ENCODE results near the gene GAL3ST3.

Gene GAL3ST3

GRCh38 chr11:66069715-66070603 is 21.0 kb upstream of the GAL3ST3 start, which contains the start of gene PACS1:
PACS1 (plus strand) TSS chr11:66070272; CDS start chr11:66070487, 215 bp downstream.
- in situ Hi-C loops (cut with MboI; ENCODE audit: low sequenced_read_pairs), result no loop called here

DNA sequence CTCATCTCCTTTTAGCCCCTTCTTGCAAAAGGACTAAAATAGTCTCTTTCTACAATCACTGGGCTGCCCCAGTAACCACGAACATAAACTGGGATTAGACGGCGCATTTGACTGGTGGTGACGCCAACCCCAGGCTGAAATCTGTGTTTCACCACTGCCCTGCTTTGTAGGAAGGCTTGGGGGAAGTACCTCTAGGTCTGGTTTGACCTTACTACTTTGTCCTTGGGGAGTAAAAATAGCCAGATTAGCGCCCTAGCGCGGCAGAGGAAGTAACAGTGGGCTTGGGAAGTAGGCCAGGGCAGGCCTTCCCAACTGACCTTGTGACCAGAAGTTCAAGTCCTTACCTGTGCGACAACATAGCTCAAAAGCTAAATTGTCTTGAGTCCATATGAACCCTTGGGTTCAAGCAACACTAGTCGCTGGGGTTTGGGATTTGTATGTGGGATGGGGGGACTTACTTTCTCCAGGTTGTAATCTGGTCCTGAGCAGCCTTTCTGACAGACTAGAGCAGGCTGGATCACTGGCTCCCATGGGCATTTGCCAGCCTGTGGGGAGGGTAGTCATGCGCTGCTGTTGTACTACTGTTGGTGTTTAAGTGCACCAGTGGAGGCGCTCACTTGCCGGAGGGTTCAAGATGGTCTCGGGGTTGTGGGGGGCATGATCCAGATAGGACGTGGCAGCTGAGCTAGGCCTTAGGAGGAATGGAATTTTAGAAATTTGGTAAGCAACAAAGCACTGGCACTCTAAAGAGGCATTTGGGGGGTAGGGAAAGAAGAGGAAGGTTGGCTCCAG is 20.2 kb upstream of the GAL3ST3 start:
- in situ Hi-C loops (cut with MboI; ENCODE audit: low sequenced_read_pairs), result no loop called here

- in situ Hi-C loops (cut with MboI; ENCODE audit: low sequenced_read_pairs), result no loop called here
Observed at GRCh38 chr11:66068154-66068821, 19.3 kb upstream of the GAL3ST3 start.

- in situ Hi-C loops (cut with MboI; ENCODE audit: low sequenced_read_pairs), result no loop called here
Observed at GRCh38 chr11:66067640-66068039, 18.7 kb upstream of the GAL3ST3 start.

DNA sequence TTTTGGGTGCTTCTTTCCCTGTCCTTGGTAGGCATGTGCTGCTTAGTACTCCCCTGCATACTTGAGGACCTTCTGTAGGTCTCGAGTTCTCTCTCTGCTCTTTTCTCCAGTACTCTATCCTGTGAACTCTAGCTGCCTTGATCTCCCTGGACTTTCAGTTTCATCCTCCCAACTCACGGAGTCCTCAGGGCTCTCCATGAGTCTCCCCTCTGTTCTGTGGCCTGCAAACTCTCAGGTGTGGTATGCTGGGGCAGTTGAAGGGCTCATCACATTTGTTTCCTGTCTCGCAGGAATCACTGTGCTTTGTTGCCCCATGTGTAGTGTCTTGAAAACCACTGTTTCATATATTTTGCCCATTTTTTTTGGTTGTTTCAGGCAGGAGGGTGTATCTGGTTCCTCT is 17.8 kb upstream of the GAL3ST3 start:
- in situ Hi-C loops (cut with MboI; ENCODE audit: low sequenced_read_pairs), result no loop called here

DNA sequence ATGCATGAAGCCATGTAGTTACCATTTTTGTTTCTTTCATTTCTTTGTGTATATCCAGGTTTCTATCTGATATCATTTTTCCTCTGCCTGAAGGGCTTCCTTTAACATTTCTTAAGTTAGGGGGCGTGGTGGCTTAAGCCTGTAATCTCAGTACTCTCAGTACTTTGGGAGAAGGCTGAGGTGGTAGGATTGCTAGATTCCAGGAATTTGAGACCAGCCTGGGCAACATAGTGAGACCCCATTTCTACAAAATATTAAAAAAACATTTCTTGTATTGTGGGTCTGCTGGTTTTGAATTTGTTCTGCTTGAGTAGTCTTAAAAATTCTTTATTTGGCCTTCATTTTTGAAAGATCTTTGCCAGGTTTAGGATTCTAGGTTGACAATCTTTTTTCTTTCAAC is 15.6 kb upstream of the GAL3ST3 start:
- in situ Hi-C loops (cut with MboI; ENCODE audit: low sequenced_read_pairs), result no loop called here

GRCh38 chr11:66063900-66064299 is 14.9 kb upstream of the GAL3ST3 start:
- in situ Hi-C loops (cut with MboI; ENCODE audit: low sequenced_read_pairs), result no loop called here

- in situ Hi-C loops (cut with MboI; ENCODE audit: low sequenced_read_pairs), result no loop called here
Observed at GRCh38 chr11:66062408-66062807, 13.4 kb upstream of the GAL3ST3 start.

GRCh38 chr11:66061268-66061667 is 12.3 kb upstream of the GAL3ST3 start:
- in situ Hi-C loops (cut with MboI; ENCODE audit: low sequenced_read_pairs), result no loop called here

DNA sequence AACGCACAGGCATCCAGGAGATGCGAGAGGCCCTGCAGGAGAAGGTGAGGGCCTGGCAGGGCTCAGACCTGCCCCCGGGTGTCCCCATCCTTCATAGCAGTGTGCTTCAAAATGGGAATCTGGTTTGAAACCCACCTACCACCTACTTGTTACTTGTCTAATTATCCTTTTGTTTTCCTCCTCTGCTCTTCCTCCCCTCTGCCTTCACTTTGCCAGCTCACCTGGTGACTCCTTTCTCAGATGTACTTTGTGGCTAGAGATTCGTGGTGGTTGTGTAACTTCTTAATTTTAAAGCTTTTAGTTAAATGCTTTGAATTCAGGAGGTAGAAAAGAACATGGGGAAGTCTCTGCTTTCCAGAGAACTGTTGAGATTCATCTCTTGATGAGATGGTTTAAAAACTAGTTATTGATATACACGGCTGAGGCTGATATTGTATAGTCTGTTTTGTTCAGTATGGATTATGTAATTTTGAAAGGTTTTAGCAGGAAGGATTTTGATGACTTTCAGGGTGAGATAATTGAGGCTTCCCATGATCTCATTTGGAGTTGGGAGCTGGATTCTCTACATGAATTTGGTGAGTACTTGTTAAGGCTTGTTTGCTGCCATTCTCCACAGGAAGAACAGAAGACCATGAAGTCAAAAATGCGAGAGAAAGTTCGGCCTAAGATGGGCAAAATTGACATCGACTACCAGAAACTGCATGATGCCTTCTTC is 11.2 kb upstream of the GAL3ST3 start:
- in situ Hi-C loops (cut with MboI; ENCODE audit: low sequenced_read_pairs), result no loop called here

- in situ Hi-C loops (cut with MboI; ENCODE audit: low sequenced_read_pairs), result no loop called here
Observed at GRCh38 chr11:66056501-66056900, 7.5 kb upstream of the GAL3ST3 start.

- in situ Hi-C loops (cut with MboI; ENCODE audit: low sequenced_read_pairs), result no loop called here
Observed at GRCh38 chr11:66055021-66055420, 6.1 kb upstream of the GAL3ST3 start.

DNA sequence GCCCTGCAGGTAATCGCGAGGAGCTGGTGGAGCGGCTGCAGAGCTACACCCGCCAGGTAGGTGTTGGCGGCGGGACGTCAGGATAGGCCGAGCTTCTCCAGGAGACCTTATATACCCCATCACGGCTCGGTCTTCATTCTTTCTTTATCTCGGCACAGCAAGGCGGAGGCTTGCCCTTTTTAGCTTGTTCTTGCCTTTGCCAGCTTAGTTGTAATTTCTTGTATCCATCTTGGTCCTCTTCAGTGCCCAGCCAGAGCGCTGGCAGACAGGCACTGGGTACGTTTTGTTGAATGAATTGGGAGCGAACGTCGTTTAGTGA is 3.7 kb upstream of the GAL3ST3 start:
- in situ Hi-C loops (cut with MboI; ENCODE audit: low sequenced_read_pairs), result no loop called here

DNA sequence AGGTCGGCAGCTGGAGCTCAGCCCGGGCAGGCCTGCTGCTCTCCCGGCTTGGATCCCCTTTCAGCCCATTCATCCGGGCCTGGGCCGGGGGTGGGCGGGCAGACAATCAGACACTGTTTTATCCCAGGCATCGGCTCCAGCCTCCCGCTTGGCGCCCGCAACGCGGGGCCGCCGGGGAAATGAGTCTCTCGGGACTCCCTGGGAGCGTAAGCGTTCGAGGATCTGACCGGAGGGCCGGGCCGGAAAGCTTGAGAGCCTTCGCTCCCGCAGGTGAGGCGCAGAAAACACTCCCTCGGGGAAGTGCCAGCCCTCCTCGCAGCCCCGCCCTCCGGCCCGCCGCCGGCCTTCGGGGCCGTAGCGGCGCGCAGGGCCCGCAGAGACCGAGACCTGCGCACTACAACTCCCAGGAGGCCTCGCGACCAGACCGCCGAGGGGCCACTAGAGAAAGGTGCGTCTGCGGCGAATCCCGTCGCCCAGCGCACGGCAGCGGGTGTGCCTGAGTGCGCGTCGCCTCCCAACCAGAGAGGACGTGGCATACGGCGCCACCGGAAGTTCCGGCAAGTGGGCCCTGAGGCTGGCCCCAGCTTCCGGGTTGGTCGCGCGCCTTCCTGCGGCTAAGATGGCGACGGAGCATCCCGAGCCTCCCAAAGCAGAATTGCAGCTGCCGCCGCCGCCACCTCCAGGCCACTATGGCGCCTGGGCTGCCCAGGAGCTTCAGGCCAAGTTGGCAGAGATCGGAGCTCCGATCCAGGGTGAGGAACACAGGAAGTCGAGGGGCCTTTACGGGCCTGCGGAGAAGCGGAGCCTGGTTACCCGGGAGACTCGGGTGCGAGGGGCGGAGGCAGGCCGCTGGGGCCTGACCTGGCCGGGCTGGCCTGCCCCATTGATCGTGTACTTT is 3.1 kb upstream of the GAL3ST3 start, which contains the start of gene SF3B2:
TSS of gene SF3B2 (plus strand) at position 599 of the 898 bp plus-strand sequence. CDS start at position 620, 21 bp downstream.
- in situ Hi-C loops (cut with MboI; ENCODE audit: low sequenced_read_pairs), result no loop called here

- in situ Hi-C loops (cut with MboI; ENCODE audit: low sequenced_read_pairs), result no loop called here
Observed at GRCh38 chr11:66051371-66051765, 2.4 kb upstream of the GAL3ST3 start.

DNA sequence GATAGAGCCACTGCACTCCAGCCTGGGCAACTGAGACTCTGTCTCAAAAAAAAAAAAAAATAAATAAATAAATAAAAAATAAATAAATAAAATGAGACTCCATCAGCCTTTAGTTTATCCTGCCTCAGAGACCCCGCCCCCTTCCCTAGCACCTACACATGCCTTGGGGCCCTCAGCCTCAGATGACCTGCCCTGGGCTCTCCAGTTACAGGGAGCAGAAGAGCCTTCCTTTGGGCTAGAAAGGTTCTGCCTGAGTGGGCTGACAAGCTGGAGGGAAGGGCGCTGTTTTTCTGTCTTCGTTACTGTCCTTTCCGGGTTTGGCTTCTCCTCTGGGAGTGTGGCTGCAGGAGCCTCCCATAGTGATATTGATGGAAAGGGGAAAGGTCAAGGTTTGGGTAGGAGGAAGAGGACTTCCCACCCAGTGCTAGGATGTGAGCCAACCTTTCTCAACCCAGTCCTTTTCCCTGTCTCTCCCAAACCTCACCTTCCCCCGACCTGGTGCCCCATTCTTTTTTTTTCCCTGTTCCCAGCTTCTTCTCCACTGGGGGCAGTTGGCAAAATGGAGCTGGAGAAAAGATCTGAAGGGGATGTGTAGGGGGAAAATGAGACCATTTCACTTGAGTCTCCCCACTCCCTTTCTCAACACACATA is 1.7 kb upstream of the GAL3ST3 start:
- in situ Hi-C loops (cut with MboI; ENCODE audit: low sequenced_read_pairs), result no loop called here

DNA sequence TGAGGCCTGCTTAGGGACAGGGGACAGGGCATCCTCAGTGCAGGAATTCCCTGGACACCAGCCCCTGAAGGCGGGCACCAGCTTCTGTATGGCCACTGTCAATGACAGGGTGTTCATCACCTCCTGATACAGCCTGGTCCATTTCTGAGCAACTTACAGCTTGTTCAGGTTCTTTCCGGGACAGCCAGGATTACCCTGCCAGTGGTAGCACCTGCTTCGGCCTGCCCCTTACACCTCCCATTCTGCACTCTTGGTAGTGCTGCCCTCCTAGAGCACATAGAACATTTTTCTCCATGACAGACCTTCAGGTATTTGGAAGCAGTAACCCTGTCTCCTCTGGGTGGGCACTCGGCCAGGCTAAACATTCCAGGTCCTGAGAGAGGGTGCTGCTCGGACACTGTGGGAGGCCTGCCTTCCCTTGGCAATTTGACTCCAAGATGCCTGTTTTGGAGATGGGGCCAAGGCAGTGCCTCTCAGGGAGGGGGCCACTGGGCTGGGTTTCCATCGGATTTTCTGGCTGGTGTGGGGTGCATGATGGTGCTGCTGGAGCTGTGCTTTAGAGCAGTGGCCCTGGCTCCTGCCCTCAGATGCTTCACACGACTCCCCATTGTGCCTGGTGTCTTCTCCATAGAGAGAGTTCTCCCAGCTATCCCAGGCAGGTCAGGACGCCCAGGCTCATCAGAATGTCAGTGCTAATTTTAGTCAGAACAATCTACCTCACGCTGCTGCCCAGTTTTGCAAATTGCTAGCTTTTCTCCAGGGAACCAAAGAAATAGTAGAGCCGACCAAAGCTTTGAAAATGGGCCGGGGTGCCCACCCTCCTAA is 1.2 kb downstream of the GAL3ST3 start:
- in situ Hi-C loops (cut with MboI; ENCODE audit: low sequenced_read_pairs), result no loop called here

GRCh38 chr11:66046901-66047300 is 2.1 kb downstream of the GAL3ST3 start:
- in situ Hi-C loops (cut with MboI; ENCODE audit: low sequenced_read_pairs), result no loop called here
